ENCODE measurements around the gene CDH6.

DNA sequence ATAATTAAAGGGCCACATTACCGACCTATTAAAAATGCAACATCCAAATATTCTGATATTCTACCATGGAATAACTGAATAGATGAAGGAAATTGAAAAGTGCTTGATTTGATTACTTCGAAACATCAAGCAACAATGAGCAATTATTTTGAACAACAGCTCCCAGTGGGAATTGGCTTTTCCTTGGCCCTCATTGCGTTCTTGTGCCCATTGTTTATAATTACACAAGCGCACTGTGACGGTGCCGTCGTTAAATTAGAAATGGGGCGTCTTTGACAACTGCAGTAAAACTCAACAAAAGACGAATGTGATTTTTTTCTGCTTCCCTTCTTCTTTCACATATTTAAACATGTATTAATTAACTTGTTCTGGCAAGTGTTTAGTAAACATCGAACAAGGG, 61.6 kb downstream of the CDH6 start:
- TF ChIP-seq GATA2 (IDR thresholded peaks at IDR 0.05; ENCODE audit: low read depth, low read length), result no peak
- TF ChIP-seq GATA3 (IDR thresholded peaks at IDR 0.05; ENCODE audit: low read depth, low read length), result no peak
